ENCODE measurements around the gene SLC19A1.
"Not testable (repeated sequence)": the region's sequence is repeated elsewhere in the genome, so short reads cannot be mapped to it uniquely, and the experiment has no call there.

The SLC19A1 gene

DNA sequence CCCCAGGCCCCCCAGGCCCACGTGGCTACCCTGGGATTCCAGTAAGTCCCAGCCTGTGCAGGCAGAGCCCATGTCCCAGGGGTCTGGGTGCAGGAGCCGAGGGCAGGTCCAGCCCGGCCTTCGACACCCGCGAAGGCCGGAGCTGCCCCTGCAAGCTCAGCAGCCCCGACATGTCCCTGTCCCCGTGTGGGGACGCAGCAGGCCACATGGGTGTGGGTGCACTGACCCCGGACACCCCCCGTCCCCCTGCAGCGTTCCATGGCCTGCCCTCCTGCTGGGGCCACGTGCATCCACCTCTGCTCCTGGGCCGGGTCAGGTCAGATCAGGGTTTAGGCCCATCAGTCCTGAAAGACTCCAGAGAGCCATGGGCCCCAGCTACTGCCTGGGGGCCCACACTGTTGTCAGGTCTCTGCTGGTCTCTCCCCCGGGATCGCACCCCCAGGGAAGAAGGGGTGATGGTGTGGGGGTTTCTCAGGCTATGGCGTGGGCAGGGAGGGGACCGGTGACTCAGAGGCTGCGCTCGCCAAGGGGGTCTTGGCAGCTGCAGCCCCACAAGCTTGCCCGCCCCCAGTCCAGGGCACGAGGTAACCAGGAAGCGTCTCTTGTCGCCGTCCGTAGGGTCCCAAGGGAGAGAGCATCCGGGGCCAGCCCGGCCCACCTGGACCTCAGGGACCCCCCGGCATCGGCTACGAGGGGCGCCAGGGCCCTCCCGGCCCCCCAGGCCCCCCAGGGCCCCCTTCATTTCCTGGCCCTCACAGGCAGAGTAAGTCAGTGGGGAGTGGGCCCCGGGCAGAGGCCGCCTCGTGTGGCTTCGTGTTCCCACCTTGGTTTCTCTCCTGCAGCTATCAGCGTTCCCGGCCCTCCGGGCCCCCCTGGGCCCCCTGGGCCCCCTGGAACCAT is 37.5 kb downstream of the SLC19A1 start:
- Histone ChIP-seq H3K27ac (ENCODE audit: low read length) (no peak overlapping the region), H3K4me2 (ENCODE audit: insufficient read depth, low read length) (no peak overlapping the region), H3K36me3 (ENCODE audit: insufficient read depth, low read length) (no peaks in the 10 kb centered on the region), H3K4me3 (ENCODE audit: low read depth in 1 of 2, low read length in 2 of 2) (no peak overlapping the region), H3K9me3 (ENCODE audit: insufficient read depth, low read length, severe bottlenecking) (no peaks in the 10 kb centered on the region), H3K4me1 (ENCODE audit: insufficient read depth, low read length) (no peaks in the 10 kb centered on the region), H2AFZ (ENCODE audit: low read depth, low read length) (no peak overlapping the region), H3K9ac (ENCODE audit: low read depth, low read length) (no peak overlapping the region), H3K79me2 (ENCODE audit: insufficient read depth, low read length) (no peaks in the 10 kb centered on the region), H3K27me3 (ENCODE audit: insufficient read depth, low read length, poor library complexity) (no peaks in the 10 kb centered on the region), H4K20me1 (ENCODE audit: insufficient read depth, low read length) (peaks cover 14% of the 10 kb centered on the region)
- DNase-seq, result no peak
- no peak for TF ChIP-seq EZH2 (IDR thresholded peaks at IDR 0.05; ENCODE audit: borderline replicate concordance, low read depth, low read length, severe bottlenecking)
- no peak for ATAC-seq (ENCODE audit: insufficient read depth, low read depth)

DNA sequence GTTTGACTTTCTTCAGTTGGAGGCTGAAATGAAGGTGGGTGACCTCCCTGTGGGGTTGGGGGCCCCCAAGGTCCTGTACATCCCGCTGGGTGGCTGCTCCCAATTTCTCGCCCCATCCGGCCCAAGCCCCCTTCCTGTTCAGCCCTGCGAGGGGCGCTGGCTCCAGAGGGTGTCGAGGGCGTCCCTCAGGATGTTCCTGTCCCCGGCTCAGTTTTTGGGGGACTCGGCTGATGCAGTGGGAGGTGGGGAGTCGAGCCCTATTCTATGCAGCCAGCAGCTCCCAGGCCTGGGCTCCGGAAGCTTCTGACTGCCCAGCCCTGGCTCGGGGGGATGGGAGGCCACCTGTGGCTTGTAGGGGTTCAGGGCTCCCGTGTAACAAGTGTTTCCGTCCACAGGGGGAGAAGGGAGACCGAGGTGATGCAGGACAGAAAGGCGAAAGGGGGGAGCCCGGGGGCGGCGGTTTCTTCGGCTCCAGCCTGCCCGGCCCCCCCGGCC is 38.2 kb downstream of the SLC19A1 start:
- Histone ChIP-seq H3K4me1 (ENCODE audit: insufficient read depth, low read length) (no peaks in the 10 kb centered on the region), H3K4me3 (ENCODE audit: low read depth in 1 of 2, low read length in 2 of 2) (no peak overlapping the region), H3K4me2 (ENCODE audit: insufficient read depth, low read length) (no peak overlapping the region), H2AFZ (ENCODE audit: low read depth, low read length) (no peak overlapping the region), H4K20me1 (ENCODE audit: insufficient read depth, low read length) (peaks cover 14% of the 10 kb centered on the region), H3K27ac (ENCODE audit: low read length) (no peak overlapping the region), H3K36me3 (ENCODE audit: insufficient read depth, low read length) (no peaks in the 10 kb centered on the region), H3K27me3 (ENCODE audit: insufficient read depth, low read length, poor library complexity) (no peaks in the 10 kb centered on the region), H3K9ac (ENCODE audit: low read depth, low read length) (no peak overlapping the region), H3K9me3 (ENCODE audit: insufficient read depth, low read length, severe bottlenecking) (no peaks in the 10 kb centered on the region), H3K79me2 (ENCODE audit: insufficient read depth, low read length) (no peaks in the 10 kb centered on the region)
- TF ChIP-seq, protein P1, sequence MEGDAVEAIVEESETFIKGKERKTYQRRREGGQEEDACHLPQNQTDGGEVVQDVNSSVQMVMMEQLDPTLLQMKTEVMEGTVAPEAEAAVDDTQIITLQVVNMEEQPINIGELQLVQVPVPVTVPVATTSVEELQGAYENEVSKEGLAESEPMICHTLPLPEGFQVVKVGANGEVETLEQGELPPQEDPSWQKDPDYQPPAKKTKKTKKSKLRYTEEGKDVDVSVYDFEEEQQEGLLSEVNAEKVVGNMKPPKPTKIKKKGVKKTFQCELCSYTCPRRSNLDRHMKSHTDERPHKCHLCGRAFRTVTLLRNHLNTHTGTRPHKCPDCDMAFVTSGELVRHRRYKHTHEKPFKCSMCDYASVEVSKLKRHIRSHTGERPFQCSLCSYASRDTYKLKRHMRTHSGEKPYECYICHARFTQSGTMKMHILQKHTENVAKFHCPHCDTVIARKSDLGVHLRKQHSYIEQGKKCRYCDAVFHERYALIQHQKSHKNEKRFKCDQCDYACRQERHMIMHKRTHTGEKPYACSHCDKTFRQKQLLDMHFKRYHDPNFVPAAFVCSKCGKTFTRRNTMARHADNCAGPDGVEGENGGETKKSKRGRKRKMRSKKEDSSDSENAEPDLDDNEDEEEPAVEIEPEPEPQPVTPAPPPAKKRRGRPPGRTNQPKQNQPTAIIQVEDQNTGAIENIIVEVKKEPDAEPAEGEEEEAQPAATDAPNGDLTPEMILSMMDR (IDR thresholded peaks at IDR 0.05; ENCODE audit: borderline replicate concordance, extremely low read depth, low read length, poor library complexity, severe bottlenecking), result no peak
- no peak for TF ChIP-seq EZH2 (IDR thresholded peaks at IDR 0.05; ENCODE audit: borderline replicate concordance, low read depth, low read length, severe bottlenecking)
- ATAC-seq (ENCODE audit: insufficient read depth, low read depth) (no peak), DNase-seq (no peak)

DNA sequence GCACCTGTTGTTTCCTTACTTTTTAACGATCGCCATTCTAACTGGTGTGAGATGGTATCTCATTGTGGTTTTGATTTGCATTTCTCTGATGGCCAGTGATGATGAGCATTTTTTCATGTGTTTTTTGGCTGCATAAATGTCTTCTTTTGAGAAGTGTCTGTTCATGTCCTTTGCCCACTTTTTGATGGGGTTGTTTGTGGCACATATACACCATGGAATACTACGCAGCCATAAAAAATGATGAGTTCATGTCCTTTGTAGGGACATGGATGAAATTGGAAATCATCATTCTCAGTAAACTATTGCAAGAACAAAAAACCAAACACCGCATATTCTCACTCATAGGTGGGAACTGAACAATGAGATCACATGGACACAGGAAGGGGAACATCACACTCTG is 39.0 kb downstream of the SLC19A1 start:
- DNase-seq; ATAC-seq (ENCODE audit: insufficient read depth, low read depth); H3K36me3 ChIP-seq (ENCODE audit: insufficient read depth, low read length): not testable (repeated sequence)

DNA sequence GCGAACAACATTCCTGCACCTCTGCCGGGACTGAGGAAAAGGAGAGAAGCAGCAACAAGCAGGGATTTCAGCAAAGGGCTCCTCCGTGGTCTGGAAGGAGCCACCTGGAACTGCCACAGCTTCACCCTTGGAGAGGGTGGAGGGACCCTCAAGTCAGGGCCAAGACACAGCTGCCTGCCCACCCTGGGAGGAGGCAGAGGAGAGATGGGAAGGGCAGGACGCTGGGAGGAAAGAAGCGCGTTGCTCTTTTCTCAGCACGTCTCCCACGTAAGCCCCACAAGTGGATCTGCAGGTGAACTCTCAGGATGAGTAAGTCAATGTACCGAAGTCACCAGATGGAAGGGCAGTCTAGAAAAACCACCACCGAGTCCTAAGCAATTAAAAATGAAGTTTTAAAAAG is 39.6 kb downstream of the SLC19A1 start:
- Histone ChIP-seq H3K4me1 (ENCODE audit: insufficient read depth, low read length) (no peaks in the 10 kb centered on the region), H3K79me2 (ENCODE audit: insufficient read depth, low read length) (no peaks in the 10 kb centered on the region), H3K27me3 (ENCODE audit: insufficient read depth, low read length, poor library complexity) (no peaks in the 10 kb centered on the region), H4K20me1 (ENCODE audit: insufficient read depth, low read length) (peaks cover 4% of the 10 kb centered on the region), H3K9me3 (ENCODE audit: insufficient read depth, low read length, severe bottlenecking) (no peaks in the 10 kb centered on the region), H3K36me3 (ENCODE audit: insufficient read depth, low read length) (no peaks in the 10 kb centered on the region), H3K4me2 (ENCODE audit: insufficient read depth, low read length) (no peak overlapping the region), H3K9ac (ENCODE audit: low read depth, low read length) (no peak overlapping the region), H3K27ac (ENCODE audit: low read length) (no peak overlapping the region), H2AFZ (ENCODE audit: low read depth, low read length) (no peak overlapping the region), H3K4me3 (ENCODE audit: low read depth in 1 of 2, low read length in 2 of 2) (no peak overlapping the region)
- no peak for TF ChIP-seq EZH2 (IDR thresholded peaks at IDR 0.05; ENCODE audit: borderline replicate concordance, low read depth, low read length, severe bottlenecking)
- TF ChIP-seq, protein P1 (IDR thresholded peaks at IDR 0.05; ENCODE audit: borderline replicate concordance, extremely low read depth, low read length, poor library complexity, severe bottlenecking), result no peak
- ATAC-seq (ENCODE audit: insufficient read depth, low read depth) (no peak), DNase-seq (no peak)

More for the DNA sequence above, 39.0 kb downstream of the SLC19A1 start:
- not testable (repeated sequence) for H3K9me3 ChIP-seq (ENCODE audit: insufficient read depth, low read length, severe bottlenecking); H3K4me2 ChIP-seq (ENCODE audit: insufficient read depth, low read length); H3K9ac ChIP-seq (ENCODE audit: low read depth, low read length); H3K79me2 ChIP-seq (ENCODE audit: insufficient read depth, low read length); H3K4me3 ChIP-seq (ENCODE audit: low read depth in 1 of 2, low read length in 2 of 2); H4K20me1 ChIP-seq (ENCODE audit: insufficient read depth, low read length); H3K27me3 ChIP-seq (ENCODE audit: insufficient read depth, low read length, poor library complexity); H2AFZ ChIP-seq (ENCODE audit: low read depth, low read length); H3K27ac ChIP-seq (ENCODE audit: low read length); H3K4me1 ChIP-seq (ENCODE audit: insufficient read depth, low read length)
